Measurements from ENCODE around the gene ECT2L. TPM values are rescaled to one million over a fixed set of nuclear protein-coding genes. Genes with fewer than 3 reads are reported as not detected.

The ECT2L gene
- total RNA-seq, 1 donor from 2014 or later: not detected

DNA sequence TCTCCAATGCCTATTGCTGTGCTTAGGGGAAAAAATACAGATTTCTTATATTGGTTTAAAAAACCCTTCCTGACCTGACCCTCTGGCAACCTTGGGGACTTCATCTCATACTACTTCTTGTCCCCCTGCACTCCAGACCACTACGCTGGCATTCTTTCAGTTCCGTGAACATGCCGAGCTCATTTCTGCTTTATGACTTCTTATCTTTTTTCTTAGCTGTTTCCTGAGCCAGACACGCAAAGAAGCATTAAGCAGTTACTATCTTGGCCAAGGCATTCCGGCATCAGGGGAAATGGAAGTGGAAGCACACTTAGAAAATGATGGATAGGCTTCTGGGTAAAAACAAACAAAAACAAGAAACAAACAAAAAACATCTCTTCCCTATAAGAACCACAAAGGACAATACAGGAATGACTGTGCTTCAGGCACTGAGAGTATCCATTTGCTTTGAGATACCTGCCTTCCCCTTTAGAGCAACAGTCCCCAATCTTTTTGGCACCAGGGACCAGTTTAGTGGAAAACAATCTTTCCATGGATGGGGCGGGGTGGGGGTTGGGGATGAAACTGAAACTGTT, 26.7 kb upstream of the ECT2L start:
- Histone ChIP-seq H3K9me3 (no peaks in the 10 kb centered on the region), H3K36me3 (no peaks in the 10 kb centered on the region), H3K4me1 (peaks cover 7% of the 10 kb centered on the region), H3K27me3 (no peaks in the 10 kb centered on the region), H3K4me3 (no peak overlapping the region), H3K27ac (no peak overlapping the region)
- DNase-seq (no peak), ATAC-seq (no peak)
- TF ChIP-seq, protein P1, sequence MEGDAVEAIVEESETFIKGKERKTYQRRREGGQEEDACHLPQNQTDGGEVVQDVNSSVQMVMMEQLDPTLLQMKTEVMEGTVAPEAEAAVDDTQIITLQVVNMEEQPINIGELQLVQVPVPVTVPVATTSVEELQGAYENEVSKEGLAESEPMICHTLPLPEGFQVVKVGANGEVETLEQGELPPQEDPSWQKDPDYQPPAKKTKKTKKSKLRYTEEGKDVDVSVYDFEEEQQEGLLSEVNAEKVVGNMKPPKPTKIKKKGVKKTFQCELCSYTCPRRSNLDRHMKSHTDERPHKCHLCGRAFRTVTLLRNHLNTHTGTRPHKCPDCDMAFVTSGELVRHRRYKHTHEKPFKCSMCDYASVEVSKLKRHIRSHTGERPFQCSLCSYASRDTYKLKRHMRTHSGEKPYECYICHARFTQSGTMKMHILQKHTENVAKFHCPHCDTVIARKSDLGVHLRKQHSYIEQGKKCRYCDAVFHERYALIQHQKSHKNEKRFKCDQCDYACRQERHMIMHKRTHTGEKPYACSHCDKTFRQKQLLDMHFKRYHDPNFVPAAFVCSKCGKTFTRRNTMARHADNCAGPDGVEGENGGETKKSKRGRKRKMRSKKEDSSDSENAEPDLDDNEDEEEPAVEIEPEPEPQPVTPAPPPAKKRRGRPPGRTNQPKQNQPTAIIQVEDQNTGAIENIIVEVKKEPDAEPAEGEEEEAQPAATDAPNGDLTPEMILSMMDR (IDR thresholded peaks at IDR 0.05): no peak
- intact Hi-C loops (cut with DNase I): loop anchor here (10.0 kb wide), 1 partner anchor 344 kb away; no protein-coding TSS in a partner anchor

DNA sequence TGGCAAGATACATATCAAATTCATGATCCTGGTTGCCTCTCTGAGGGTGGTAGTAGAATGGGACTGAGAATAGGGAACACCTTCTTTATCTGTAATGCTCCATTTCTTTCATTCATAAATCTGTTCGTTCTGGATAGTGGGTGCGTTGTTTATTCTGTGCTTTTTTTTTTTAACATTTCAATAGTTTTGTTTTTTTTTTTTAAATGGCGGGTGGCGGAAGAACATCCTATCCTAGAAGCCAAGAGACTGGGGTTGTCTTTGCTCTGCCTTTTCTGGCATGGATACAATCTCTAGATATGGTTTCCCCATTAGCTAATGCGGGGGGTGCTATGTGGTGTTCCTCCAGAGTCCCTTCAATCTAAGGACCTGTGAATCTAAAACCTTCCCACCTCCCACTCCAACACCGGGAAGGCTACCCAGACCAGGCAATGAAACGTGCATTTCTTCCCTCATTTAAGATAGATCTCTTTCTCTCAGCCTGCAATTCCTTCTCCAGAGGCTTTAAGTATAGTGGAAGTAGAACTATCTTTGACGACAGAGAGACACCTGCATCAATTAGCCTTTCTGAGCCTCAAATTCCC, 23.2 kb upstream of the ECT2L start:
- Histone ChIP-seq H3K27me3 (no peaks in the 10 kb centered on the region), H3K36me3 (peaks cover 18% of the 10 kb centered on the region), H3K4me1 (peaks cover 20% of the 10 kb centered on the region), H3K4me3 (peak overlapping the region; percentile 93), H3K9me3 (no peaks in the 10 kb centered on the region), H3K27ac (peak overlapping the region; percentile 97)
- DNase-seq: no peak
- ATAC-seq: no peak
- TF ChIP-seq, protein P1 (IDR thresholded peaks at IDR 0.05): no peak
- intact Hi-C loops (cut with DNase I): no loop called here

DNA sequence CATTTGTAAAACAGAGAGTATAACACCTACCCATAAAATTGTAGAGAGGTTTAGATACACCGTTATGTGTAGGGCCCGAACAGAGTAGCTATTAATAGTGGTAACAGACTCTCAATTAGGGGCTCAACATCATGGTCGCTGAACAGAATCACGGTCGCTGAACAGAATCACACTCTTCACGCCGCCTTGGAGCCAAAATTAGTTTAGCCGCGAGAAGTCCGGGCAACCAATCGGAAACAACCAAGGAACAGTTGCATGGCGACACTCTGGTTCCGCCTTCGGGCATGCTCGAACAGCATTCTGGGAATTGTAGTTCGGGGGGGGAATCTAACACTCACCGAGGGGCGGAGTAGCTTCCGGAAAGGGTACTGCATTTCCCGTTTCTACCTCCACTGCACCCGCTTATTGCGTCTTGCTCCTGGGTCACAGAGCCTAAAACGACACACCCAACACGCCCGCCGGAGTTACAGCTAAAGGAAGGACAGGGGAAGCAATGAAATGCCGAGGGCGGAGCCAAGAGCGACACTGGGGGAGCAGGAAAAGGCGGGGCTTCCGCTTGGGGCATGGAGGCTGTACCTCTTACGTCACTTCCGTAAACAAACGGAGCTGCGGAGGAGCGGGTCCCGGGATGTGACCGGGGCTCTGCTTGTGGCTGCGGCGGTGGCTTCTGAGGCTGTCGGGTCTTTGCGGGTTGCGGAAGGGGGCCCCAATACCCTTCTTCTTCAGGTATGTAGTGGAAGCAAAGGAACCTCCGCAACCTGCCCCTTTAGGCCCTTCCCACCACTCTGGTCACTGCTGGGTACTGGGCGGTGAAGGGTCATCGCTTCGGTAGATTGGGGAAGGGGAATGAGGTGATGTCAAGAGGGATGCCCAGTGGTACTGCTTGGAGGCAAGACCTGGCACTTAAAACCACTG, 22.5 kb upstream of the ECT2L start, which contains the start of gene CCDC28A:
CCDC28A (plus strand) TSS at position 593 of the 915 bp plus-strand sequence. CDS start 2,352 bp downstream, outside the sequence.
- TF ChIP-seq, protein P1 (IDR thresholded peaks at IDR 0.05): no peak

DNA sequence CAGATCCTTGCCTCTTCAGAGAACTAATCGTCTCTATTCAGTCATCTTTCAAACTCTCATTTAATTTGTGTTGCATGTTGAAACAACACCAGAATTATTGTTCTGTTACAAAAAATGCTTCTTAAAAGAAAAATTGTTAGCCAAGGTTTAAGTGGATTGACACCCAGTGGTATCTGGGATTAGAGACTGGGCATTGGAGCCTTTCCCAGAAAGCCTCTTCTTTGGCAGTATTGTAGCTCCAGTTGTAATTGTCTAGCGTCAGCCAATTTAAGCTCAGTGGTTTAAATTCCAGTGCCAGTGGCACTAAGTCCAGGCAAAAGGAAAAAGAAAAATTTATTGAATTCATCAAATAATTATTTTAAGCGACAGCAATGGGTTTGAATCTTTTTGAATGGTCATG, 21.5 kb upstream of the ECT2L start:
- no peaks in the 10 kb centered on the region for H3K9me3 ChIP-seq
- peak overlapping the region; percentile 97 for H3K27ac ChIP-seq
- TF ChIP-seq, protein P1 (IDR thresholded peaks at IDR 0.05): no peak
- peaks cover 25% of the 10 kb centered on the region for H3K36me3 ChIP-seq
- peak overlapping the region; percentile 93 for H3K4me3 ChIP-seq
- H3K27me3 ChIP-seq: no peaks in the 10 kb centered on the region
- intact Hi-C loops (cut with DNase I): no loop called here
- H3K4me1 ChIP-seq: peaks cover 20% of the 10 kb centered on the region
- DNase-seq (no peak), ATAC-seq (no peak)

More for the DNA sequence above, 22.5 kb upstream of the ECT2L start, which contains the start of gene CCDC28A:
- no peaks in the 10 kb centered on the region for H3K9me3 ChIP-seq
- H3K4me3 ChIP-seq: peak within 1 kb of the TSS; percentile 93
- intact Hi-C loops (cut with DNase I): no loop called here
- peaks cover 20% of the 10 kb centered on the region for H3K4me1 ChIP-seq
- DNase-seq (peak; percentile 96), ATAC-seq (peak; percentile 98)
- H3K36me3 ChIP-seq: peaks cover 24% of the 10 kb centered on the region
- peak within 1 kb of the TSS; percentile 97 for H3K27ac ChIP-seq
- no peaks in the 10 kb centered on the region for H3K27me3 ChIP-seq

DNA sequence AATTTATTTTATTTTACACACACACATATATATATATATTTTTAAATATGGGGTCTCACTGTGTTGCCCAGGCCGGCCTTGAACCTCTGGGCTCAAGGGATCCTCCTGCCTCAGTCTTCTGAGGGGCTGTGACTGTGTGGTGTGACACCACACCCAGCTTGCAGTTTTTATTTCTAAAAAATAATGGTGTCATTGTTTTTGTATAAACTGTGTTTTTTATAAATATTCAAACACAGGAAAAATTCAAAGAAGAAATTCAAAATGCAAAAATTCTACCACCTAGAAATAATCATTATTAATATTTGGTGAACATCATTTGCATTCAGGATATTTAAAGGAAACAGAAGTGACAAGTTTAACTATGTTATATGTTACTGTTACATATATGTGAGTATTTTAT, 19.2 kb upstream of the ECT2L start:
- Histone ChIP-seq H3K27ac (no peak overlapping the region), H3K9me3 (no peaks in the 10 kb centered on the region), H3K36me3 (peaks cover 42% of the 10 kb centered on the region), H3K4me3 (no peak overlapping the region), H3K27me3 (no peaks in the 10 kb centered on the region), H3K4me1 (peaks cover 20% of the 10 kb centered on the region)
- TF ChIP-seq, protein P1 (IDR thresholded peaks at IDR 0.05): no peak
- DNase-seq (no peak), ATAC-seq (no peak)
- intact Hi-C loops (cut with DNase I): no loop called here

Measured in upper lobe of right lung (tissue), 1 donor.